Measurements from ENCODE around the gene CDT1. TPM values are rescaled to one million over a fixed set of nuclear protein-coding genes. Genes with fewer than 3 reads are reported as not detected.

Gene CDT1
- total and polyA plus RNA-seq, 2 experiments from 2014 or later, result 32.6 to 187 TPM

DNA sequence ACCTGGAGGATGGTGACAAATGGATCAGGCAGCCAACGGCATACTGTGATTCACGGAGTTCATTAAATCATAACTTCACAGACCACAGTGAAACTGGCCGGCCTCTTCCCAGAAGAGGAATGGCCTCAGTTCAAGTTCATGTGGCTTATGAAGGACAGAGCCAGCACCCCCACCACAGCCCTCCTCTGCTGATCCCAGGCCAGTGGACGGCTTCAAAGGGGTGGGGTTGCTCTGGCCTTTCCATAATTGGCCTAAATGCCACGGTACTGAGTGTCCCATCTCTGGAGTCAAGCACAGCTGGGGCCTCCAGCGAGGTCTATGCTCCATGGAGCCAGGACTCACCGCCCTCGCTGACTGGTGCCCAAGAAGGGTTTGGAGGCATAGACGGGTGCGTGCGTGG is 31.8 kb downstream of the CDT1 start:
- no peak for DNase-seq (ENCODE audit: low spot score)
- Histone ChIP-seq H3K4me1 (ENCODE audit: insufficient read depth) (no peaks in the 10 kb centered on the region), H2AFZ (no peak overlapping the region), H3K9me2 (ENCODE audit: insufficient read depth) (no peaks in the 10 kb centered on the region), H3F3A (replicated peaks; ENCODE audit: low read depth) (no peaks in the 10 kb centered on the region), H3K4me3 (no peak overlapping the region), H3K79me2 (replicated peaks; ENCODE audit: insufficient read depth) (no peaks in the 10 kb centered on the region), H3K36me3 (ENCODE audit: insufficient read depth) (no peaks in the 10 kb centered on the region; the same call in 1 of the 2 replicates), H3K27me3 (ENCODE audit: insufficient read depth) (no peaks in the 10 kb centered on the region), H4K20me1 (replicated peaks; ENCODE audit: insufficient read depth) (no peaks in the 10 kb centered on the region), H3K4me2 (no peak overlapping the region), H3K27ac (ENCODE audit: low read depth) (no peak overlapping the region)
- H3K27ac Mint-ChIP-seq, result no peak overlapping the region
- H3K9me3 Mint-ChIP-seq, result no peaks in the 10 kb centered on the region
- TF ChIP-seq POLR2AphosphoS5 (IDR thresholded peaks at IDR 0.05; ENCODE audit: low read depth) (no peak), JUNB (IDR thresholded peaks at IDR 0.05; ENCODE audit: unreplicated experiment) (no peak), CREB1 (CRISPR knock-in tag; IDR thresholded peaks at IDR 0.05; ENCODE audit: low read depth) (no peak), ZNF331 (CRISPR knock-in tag; IDR thresholded peaks at IDR 0.05; ENCODE audit: low read depth) (no peak), STAT1 (IDR thresholded peaks at IDR 0.05; ENCODE audit: unreplicated experiment) (no peak), NANOG (IDR thresholded peaks at IDR 0.05; ENCODE audit: borderline replicate concordance) (no peak), EZH2phosphoT487 (IDR thresholded peaks at IDR 0.05; ENCODE audit: unreplicated experiment) (no peak), EZH2 (IDR thresholded peaks at IDR 0.05; ENCODE audit: low read depth, unreplicated experiment) (no peak), ZNF114 (CRISPR knock-in tag; IDR thresholded peaks at IDR 0.05) (no peak)
- TF ChIP-seq, protein P1, sequence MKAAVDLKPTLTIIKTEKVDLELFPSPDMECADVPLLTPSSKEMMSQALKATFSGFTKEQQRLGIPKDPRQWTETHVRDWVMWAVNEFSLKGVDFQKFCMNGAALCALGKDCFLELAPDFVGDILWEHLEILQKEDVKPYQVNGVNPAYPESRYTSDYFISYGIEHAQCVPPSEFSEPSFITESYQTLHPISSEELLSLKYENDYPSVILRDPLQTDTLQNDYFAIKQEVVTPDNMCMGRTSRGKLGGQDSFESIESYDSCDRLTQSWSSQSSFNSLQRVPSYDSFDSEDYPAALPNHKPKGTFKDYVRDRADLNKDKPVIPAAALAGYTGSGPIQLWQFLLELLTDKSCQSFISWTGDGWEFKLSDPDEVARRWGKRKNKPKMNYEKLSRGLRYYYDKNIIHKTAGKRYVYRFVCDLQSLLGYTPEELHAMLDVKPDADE (IDR thresholded peaks at IDR 0.05), result no peak
- TF ChIP-seq, protein P2, sequence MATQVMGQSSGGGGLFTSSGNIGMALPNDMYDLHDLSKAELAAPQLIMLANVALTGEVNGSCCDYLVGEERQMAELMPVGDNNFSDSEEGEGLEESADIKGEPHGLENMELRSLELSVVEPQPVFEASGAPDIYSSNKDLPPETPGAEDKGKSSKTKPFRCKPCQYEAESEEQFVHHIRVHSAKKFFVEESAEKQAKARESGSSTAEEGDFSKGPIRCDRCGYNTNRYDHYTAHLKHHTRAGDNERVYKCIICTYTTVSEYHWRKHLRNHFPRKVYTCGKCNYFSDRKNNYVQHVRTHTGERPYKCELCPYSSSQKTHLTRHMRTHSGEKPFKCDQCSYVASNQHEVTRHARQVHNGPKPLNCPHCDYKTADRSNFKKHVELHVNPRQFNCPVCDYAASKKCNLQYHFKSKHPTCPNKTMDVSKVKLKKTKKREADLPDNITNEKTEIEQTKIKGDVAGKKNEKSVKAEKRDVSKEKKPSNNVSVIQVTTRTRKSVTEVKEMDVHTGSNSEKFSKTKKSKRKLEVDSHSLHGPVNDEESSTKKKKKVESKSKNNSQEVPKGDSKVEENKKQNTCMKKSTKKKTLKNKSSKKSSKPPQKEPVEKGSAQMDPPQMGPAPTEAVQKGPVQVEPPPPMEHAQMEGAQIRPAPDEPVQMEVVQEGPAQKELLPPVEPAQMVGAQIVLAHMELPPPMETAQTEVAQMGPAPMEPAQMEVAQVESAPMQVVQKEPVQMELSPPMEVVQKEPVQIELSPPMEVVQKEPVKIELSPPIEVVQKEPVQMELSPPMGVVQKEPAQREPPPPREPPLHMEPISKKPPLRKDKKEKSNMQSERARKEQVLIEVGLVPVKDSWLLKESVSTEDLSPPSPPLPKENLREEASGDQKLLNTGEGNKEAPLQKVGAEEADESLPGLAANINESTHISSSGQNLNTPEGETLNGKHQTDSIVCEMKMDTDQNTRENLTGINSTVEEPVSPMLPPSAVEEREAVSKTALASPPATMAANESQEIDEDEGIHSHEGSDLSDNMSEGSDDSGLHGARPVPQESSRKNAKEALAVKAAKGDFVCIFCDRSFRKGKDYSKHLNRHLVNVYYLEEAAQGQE (IDR thresholded peaks at IDR 0.05; ENCODE audit: unreplicated experiment), result no peak
- TF ChIP-seq, protein P3, sequence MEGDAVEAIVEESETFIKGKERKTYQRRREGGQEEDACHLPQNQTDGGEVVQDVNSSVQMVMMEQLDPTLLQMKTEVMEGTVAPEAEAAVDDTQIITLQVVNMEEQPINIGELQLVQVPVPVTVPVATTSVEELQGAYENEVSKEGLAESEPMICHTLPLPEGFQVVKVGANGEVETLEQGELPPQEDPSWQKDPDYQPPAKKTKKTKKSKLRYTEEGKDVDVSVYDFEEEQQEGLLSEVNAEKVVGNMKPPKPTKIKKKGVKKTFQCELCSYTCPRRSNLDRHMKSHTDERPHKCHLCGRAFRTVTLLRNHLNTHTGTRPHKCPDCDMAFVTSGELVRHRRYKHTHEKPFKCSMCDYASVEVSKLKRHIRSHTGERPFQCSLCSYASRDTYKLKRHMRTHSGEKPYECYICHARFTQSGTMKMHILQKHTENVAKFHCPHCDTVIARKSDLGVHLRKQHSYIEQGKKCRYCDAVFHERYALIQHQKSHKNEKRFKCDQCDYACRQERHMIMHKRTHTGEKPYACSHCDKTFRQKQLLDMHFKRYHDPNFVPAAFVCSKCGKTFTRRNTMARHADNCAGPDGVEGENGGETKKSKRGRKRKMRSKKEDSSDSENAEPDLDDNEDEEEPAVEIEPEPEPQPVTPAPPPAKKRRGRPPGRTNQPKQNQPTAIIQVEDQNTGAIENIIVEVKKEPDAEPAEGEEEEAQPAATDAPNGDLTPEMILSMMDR (conservative IDR thresholded peaks at IDR 0.05; ENCODE audit: low read depth in 2 of 2), result no peak
- TF ChIP-seq, protein P4, sequence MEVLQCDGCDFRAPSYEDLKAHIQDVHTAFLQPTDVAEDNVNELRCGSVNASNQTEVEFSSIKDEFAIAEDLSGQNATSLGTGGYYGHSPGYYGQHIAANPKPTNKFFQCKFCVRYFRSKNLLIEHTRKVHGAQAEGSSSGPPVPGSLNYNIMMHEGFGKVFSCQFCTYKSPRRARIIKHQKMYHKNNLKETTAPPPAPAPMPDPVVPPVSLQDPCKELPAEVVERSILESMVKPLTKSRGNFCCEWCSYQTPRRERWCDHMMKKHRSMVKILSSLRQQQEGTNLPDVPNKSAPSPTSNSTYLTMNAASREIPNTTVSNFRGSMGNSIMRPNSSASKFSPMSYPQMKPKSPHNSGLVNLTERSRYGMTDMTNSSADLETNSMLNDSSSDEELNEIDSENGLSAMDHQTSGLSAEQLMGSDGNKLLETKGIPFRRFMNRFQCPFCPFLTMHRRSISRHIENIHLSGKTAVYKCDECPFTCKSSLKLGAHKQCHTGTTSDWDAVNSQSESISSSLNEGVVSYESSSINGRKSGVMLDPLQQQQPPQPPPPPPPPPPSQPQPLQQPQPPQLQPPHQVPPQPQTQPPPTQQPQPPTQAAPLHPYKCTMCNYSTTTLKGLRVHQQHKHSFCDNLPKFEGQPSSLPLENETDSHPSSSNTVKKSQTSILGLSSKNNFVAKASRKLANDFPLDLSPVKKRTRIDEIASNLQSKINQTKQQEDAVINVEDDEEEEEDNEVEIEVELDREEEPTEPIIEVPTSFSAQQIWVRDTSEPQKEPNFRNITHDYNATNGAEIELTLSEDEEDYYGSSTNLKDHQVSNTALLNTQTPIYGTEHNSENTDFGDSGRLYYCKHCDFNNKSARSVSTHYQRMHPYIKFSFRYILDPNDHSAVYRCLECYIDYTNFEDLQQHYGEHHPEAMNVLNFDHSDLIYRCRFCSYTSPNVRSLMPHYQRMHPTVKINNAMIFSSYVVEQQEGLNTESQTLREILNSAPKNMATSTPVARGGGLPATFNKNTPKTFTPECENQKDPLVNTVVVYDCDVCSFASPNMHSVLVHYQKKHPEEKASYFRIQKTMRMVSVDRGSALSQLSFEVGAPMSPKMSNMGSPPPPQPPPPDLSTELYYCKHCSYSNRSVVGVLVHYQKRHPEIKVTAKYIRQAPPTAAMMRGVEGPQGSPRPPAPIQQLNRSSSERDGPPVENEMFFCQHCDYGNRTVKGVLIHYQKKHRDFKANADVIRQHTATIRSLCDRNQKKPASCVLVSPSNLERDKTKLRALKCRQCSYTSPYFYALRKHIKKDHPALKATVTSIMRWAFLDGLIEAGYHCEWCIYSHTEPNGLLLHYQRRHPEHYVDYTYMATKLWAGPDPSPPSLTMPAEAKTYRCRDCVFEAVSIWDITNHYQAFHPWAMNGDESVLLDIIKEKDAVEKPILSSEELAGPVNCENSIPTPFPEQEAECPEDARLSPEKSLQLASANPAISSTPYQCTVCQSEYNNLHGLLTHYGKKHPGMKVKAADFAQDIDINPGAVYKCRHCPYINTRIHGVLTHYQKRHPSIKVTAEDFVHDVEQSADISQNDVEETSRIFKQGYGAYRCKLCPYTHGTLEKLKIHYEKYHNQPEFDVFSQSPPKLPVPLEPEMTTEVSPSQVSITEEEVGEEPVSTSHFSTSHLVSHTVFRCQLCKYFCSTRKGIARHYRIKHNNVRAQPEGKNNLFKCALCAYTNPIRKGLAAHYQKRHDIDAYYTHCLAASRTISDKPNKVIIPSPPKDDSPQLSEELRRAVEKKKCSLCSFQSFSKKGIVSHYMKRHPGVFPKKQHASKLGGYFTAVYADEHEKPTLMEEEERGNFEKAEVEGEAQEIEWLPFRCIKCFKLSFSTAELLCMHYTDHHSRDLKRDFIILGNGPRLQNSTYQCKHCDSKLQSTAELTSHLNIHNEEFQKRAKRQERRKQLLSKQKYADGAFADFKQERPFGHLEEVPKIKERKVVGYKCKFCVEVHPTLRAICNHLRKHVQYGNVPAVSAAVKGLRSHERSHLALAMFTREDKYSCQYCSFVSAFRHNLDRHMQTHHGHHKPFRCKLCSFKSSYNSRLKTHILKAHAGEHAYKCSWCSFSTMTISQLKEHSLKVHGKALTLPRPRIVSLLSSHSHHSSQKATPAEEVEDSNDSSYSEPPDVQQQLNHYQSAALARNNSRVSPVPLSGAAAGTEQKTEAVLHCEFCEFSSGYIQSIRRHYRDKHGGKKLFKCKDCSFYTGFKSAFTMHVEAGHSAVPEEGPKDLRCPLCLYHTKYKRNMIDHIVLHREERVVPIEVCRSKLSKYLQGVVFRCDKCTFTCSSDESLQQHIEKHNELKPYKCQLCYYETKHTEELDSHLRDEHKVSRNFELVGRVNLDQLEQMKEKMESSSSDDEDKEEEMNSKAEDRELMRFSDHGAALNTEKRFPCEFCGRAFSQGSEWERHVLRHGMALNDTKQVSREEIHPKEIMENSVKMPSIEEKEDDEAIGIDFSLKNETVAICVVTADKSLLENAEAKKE (CRISPR knock-in tag; IDR thresholded peaks at IDR 0.05), result no peak
- H3K4me3 Mint-ChIP-seq, result no peak overlapping the region
- no peaks in the 10 kb centered on the region for H3K4me1 Mint-ChIP-seq
- no peak for ATAC-seq
- H3K36me3 Mint-ChIP-seq (ENCODE audit: low read depth), result peaks cover 8% of the 10 kb centered on the region
- H3K27me3 Mint-ChIP-seq (ENCODE audit: insufficient read depth, low read depth, poor library complexity), result peaks cover 8% of the 10 kb centered on the region
